ENCODE measurements around the gene P4HB. TPM values are rescaled to one million over a fixed set of nuclear protein-coding genes. Genes with fewer than 3 reads are reported as not detected.
A peak's percentile ranks its signal among the peaks of the same experiment; 100 is the strongest.

The P4HB gene
- polyA plus RNA-seq, 1 of the 3 experiments (the other 2 are of a cell fraction) = 165 TPM

DNA sequence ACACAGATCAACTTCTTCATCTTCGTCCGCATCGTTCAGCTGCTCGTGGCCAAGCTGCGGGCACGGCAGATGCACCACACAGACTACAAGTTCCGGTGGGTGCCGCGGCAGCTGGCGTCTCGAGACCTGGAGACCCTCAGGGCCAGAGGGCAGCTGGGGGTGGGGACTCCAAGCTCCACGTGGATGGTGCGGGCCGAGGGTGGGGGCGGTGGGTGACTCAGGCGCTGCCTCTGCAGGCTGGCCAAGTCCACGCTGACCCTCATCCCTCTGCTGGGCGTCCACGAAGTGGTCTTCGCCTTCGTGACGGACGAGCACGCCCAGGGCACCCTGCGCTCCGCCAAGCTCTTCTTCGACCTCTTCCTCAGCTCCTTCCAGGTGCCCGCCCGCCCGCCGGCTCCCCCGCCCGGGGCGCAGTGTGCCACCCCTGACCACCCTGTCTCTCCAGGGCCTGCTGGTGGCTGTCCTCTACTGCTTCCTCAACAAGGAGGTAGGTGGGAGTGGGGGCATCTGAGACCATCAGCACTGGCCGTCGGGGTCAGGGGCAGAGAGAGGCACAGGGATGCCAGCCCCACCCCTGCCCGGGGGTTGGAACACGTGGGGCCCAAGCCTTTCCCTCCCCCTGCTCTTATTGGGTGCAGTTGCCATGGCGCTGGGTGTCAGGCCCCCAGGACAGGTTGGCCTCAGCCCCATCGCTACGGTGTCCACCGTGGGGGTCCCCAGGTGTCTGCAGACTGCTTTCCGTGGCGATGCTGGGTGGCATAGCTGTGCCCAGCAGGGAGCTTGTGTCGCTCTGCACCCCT lies 47.6 kb downstream of the P4HB start:
- Histone ChIP-seq H3K9me3 (no peaks in the 10 kb centered on the region), H3K79me2 (ENCODE audit: insufficient read depth) (no peaks in the 10 kb centered on the region), H2AFZ (ENCODE audit: low read depth) (no peak overlapping the region), H3K9ac (no peak overlapping the region), H3K4me3 (ENCODE audit: low read depth in 2 of 2, low read length in 1 of 2) (no peak overlapping the region), H3K9me2 (no peaks in the 10 kb centered on the region), H4K20me1 (ENCODE audit: insufficient read depth) (no peaks in the 10 kb centered on the region), H3K27me3 (ENCODE audit: insufficient read depth) (peaks cover 33% of the 10 kb centered on the region), H3K4me2 (no peak overlapping the region), H3F3A (replicated peaks; ENCODE audit: insufficient read depth) (no peaks in the 10 kb centered on the region), H3K27ac (ENCODE audit: low read depth in 2 of 2, low read length in 1 of 2) (0 out of 4 replicates have a peak overlapping the region, but pooled peaks of 1 of the 2 experiments have one; percentile 17), H3K36me3 (replicated peaks in 1 of 2; ENCODE audit: control insufficient read depth in 1 of 2, insufficient read depth in 2 of 2, low read length in 1 of 2) (no peaks in the 10 kb centered on the region), H3K4me1 (ENCODE audit: control insufficient read depth in 1 of 2, insufficient read depth in 2 of 2, low read depth in 1 of 2, low read length in 1 of 2) (peaks cover 0 to 38% of the 10 kb centered on the region in 2 experiments; a peak in 1 of 4 replicates)
- ChIA-PET CTCF (interaction anchor here (0.7 to 2.2 kb wide), 11 partner anchors 9 to 81 kb away, joined by 3 to 10 read pairs (median 3); partner anchors contain the start of gene MCRIP1), POLR2A (no interaction called here)
- peak; percentile 77 for DNase-seq
- WGBS (ENCODE audit: low lambda C conversion rate) = 69% methylated on average over 39 of the region's 45 CpGs
- TF ChIP-seq EP300 (IDR thresholded peaks at IDR 0.05; ENCODE audit: borderline replicate concordance in 1 of 2, low read depth in 1 of 2, low read length in 1 of 2) (no peak), TCF12 (IDR thresholded peaks at IDR 0.05) (no peak), YY1 (IDR thresholded peaks at IDR 0.05; ENCODE audit: low read depth) (no peak), CHD2 (IDR thresholded peaks at IDR 0.05; ENCODE audit: low read length, partially characterized antibody) (no peak), SMC3 (IDR thresholded peaks at IDR 0.05; ENCODE audit: low read depth, low read length) (no peak), TEAD4 (IDR thresholded peaks at IDR 0.05; ENCODE audit: borderline replicate concordance, insufficient read depth) (no peak), MXI1 (IDR thresholded peaks at IDR 0.05; ENCODE audit: low read depth, low read length) (no peak), RFX5 (IDR thresholded peaks at IDR 0.05; ENCODE audit: low read length) (no peak), TAF1 (IDR thresholded peaks at IDR 0.05; ENCODE audit: borderline replicate concordance, low read depth, low read length) (no peak), NRF1 (IDR thresholded peaks at IDR 0.05; ENCODE audit: low read depth, low read length) (no peak), RCOR1 (IDR thresholded peaks at IDR 0.05; ENCODE audit: low read length) (no peak)
- TF ChIP-seq, protein P1, sequence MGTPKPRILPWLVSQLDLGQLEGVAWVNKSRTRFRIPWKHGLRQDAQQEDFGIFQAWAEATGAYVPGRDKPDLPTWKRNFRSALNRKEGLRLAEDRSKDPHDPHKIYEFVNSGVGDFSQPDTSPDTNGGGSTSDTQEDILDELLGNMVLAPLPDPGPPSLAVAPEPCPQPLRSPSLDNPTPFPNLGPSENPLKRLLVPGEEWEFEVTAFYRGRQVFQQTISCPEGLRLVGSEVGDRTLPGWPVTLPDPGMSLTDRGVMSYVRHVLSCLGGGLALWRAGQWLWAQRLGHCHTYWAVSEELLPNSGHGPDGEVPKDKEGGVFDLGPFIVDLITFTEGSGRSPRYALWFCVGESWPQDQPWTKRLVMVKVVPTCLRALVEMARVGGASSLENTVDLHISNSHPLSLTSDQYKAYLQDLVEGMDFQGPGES (IDR thresholded peaks at IDR 0.05; ENCODE audit: low read depth, low read length) = no peak
- TF ChIP-seq, protein P2, sequence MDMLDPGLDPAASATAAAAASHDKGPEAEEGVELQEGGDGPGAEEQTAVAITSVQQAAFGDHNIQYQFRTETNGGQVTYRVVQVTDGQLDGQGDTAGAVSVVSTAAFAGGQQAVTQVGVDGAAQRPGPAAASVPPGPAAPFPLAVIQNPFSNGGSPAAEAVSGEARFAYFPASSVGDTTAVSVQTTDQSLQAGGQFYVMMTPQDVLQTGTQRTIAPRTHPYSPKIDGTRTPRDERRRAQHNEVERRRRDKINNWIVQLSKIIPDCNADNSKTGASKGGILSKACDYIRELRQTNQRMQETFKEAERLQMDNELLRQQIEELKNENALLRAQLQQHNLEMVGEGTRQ (IDR thresholded peaks at IDR 0.05; ENCODE audit: borderline replicate concordance, low read depth, low read length) = no peak
- TF ChIP-seq, protein P3, sequence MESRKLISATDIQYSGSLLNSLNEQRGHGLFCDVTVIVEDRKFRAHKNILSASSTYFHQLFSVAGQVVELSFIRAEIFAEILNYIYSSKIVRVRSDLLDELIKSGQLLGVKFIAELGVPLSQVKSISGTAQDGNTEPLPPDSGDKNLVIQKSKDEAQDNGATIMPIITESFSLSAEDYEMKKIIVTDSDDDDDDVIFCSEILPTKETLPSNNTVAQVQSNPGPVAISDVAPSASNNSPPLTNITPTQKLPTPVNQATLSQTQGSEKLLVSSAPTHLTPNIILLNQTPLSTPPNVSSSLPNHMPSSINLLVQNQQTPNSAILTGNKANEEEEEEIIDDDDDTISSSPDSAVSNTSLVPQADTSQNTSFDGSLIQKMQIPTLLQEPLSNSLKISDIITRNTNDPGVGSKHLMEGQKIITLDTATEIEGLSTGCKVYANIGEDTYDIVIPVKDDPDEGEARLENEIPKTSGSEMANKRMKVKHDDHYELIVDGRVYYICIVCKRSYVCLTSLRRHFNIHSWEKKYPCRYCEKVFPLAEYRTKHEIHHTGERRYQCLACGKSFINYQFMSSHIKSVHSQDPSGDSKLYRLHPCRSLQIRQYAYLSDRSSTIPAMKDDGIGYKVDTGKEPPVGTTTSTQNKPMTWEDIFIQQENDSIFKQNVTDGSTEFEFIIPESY (IDR thresholded peaks at IDR 0.05; ENCODE audit: borderline replicate concordance, low read depth) = no peak
- TF ChIP-seq, protein P4, sequence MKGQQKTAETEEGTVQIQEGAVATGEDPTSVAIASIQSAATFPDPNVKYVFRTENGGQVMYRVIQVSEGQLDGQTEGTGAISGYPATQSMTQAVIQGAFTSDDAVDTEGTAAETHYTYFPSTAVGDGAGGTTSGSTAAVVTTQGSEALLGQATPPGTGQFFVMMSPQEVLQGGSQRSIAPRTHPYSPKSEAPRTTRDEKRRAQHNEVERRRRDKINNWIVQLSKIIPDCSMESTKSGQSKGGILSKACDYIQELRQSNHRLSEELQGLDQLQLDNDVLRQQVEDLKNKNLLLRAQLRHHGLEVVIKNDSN (IDR thresholded peaks at IDR 0.05; ENCODE audit: borderline replicate concordance, low read depth) = no peak
- TF ChIP-seq, protein P5, sequence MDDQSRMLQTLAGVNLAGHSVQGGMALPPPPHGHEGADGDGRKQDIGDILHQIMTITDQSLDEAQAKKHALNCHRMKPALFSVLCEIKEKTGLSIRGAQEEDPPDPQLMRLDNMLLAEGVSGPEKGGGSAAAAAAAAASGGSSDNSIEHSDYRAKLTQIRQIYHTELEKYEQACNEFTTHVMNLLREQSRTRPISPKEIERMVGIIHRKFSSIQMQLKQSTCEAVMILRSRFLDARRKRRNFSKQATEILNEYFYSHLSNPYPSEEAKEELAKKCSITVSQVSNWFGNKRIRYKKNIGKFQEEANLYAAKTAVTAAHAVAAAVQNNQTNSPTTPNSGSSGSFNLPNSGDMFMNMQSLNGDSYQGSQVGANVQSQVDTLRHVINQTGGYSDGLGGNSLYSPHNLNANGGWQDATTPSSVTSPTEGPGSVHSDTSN (IDR thresholded peaks at IDR 0.05) = no peak
- TF ChIP-seq, protein P6, sequence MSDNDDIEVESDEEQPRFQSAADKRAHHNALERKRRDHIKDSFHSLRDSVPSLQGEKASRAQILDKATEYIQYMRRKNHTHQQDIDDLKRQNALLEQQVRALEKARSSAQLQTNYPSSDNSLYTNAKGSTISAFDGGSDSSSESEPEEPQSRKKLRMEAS (IDR thresholded peaks at IDR 0.05; ENCODE audit: low read depth) = no peak

Data from SK-N-SH (cell line).